H1 (cell line): ENCODE measurements around the gene PTPN9. TPM values are rescaled to one million over a fixed set of nuclear protein-coding genes. Genes with fewer than 3 reads are reported as not detected.

Experiments used
- CTCF ChIA-PET: fragments of 300-600 bp; sonication (Branson Sonifier 250); formaldehyde crosslinking; loops from one replicate; lab custom pipeline; 2021; ENCODE audit not compliant: partially characterized antibody; lab: Charles Lee
- POLR2A ChIA-PET: fragments of 300-600 bp; sonication (Branson Sonifier 250); formaldehyde crosslinking; loops from one replicate; lab custom pipeline; 2021; ENCODE audit warnings: inconsistent platforms; ENCODE audit not compliant: partially characterized antibody; lab: Charles Lee
- DNase-seq, 2 experiments: peaks; one replicate each; pipeline versions ENCODE4 v3.0.0 to v3.0.0-alpha.2; 2010 to 2022; ENCODE audit warnings: low spot score in 2 of 2, low read depth in 1 of 2, mixed read lengths in 1 of 2
- FAIRE-seq: peaks from 2 replicates; lab custom pipeline; 2011; peaks lifted over from hg19 to GRCh38; lab: Jason Lieb, UNC
- H2AFZ ChIP-seq: 2 replicates; pipeline ENCODE4 v1.8.1; 2012; ENCODE audit warnings: low read length, inconsistent platforms
- H2AK5ac ChIP-seq: 2 replicates; pipeline ENCODE4 v1.6.1; 2013; ENCODE audit warnings: low read depth, low read length
- H2BK120ac ChIP-seq: replicated peaks from 2 replicates; pipeline ENCODE3; 2013; ENCODE audit warnings: low read depth, low read length, inconsistent platforms
- H2BK12ac ChIP-seq: 2 replicates; pipeline ENCODE4 v1.6.1; 2013; ENCODE audit warnings: low read depth, low read length
- H2BK15ac ChIP-seq: 2 replicates; pipeline ENCODE4 v1.6.1; 2013; ENCODE audit warnings: low read length
- H2BK20ac ChIP-seq: 2 replicates; pipeline ENCODE4 v1.6.1; 2013; ENCODE audit warnings: low read length
- H2BK5ac ChIP-seq: 2 replicates; pipeline ENCODE4 v1.6.1; 2013; ENCODE audit warnings: low read depth, low read length
- H3K14ac ChIP-seq: 2 replicates; pipeline ENCODE4 v1.6.1; 2013; ENCODE audit warnings: inconsistent platforms; ENCODE audit not compliant: insufficient read length
- H3K18ac ChIP-seq: 2 replicates; pipeline ENCODE4 v1.6.1; 2013; ENCODE audit warnings: low read length; ENCODE audit errors: extremely low read depth
- H3K23ac ChIP-seq: 2 replicates; pipeline ENCODE4 v1.6.1; 2013; ENCODE audit warnings: inconsistent platforms; ENCODE audit not compliant: insufficient read length
- H3K23me2 ChIP-seq: 2 replicates; pipeline ENCODE4 v1.6.1; 2013; ENCODE audit warnings: low read depth, low read length
- H3K27ac ChIP-seq: 2 replicates; pipeline ENCODE4 v1.6.1; 2011; ENCODE audit warnings: low read depth, low read length, inconsistent platforms
- H3K27me3 ChIP-seq, 4 experiments: replicated peaks in 1 of 4; 1 replicate in 1 of 4; 2 replicates in 3 of 4; pipeline versions ENCODE4 v1.6.1 to v1.8.1; 2011 to 2013; ENCODE audit warnings: low read length in 3 of 4, mild to moderate bottlenecking in 3 of 4, inconsistent platforms in 2 of 4, mixed read lengths in 2 of 4, moderate library complexity in 1 of 4; ENCODE audit not compliant: control insufficient read depth in 3 of 4, insufficient read depth in 3 of 4; ENCODE audit errors: extremely low read depth in 1 of 4
- H3K36me3 ChIP-seq, 4 experiments: 2 replicates each; pipeline versions ENCODE4 v1.6.1 to v1.8.1; 2011 to 2013; ENCODE audit warnings: mild to moderate bottlenecking in 4 of 4, low read length in 3 of 4, moderate library complexity in 2 of 4, control low read depth in 1 of 4, inconsistent platforms in 1 of 4; ENCODE audit not compliant: insufficient read depth in 4 of 4, control insufficient read depth in 2 of 4
- H3K4ac ChIP-seq: replicated peaks from 2 replicates; pipeline ENCODE3; 2013; ENCODE audit warnings: low read length, low read depth, mixed read lengths, inconsistent platforms; ENCODE audit not compliant: insufficient read length
- H3K4me1 ChIP-seq, 4 experiments: replicated peaks in 1 of 4; 1 replicate in 1 of 4; 2 replicates in 3 of 4; pipeline versions ENCODE4 v1.6.1 to v1.8.1; 2011 to 2013; ENCODE audit warnings: low read length in 3 of 4, inconsistent platforms in 2 of 4, mixed read lengths in 1 of 4; ENCODE audit not compliant: insufficient read depth in 4 of 4, control insufficient read depth in 3 of 4
- H3K4me2 ChIP-seq, 2 experiments: 2 replicates each; pipeline versions ENCODE4 v1.6.1 to v1.8.1; 2011 to 2013; ENCODE audit warnings: low read depth in 2 of 2, low read length in 2 of 2, control low read depth in 1 of 2, inconsistent platforms in 1 of 2, mild to moderate bottlenecking in 1 of 2; ENCODE audit not compliant: insufficient read depth in 1 of 2
- H3K4me3 ChIP-seq, 4 experiments: fragments of 200-600, 300-600 bp in 1 of 4; sonication (generic), shearing (Covaris generic), sonication (Bioruptor Twin) in 1 of 4; 2 replicates each; pipeline versions ENCODE4 v1.5.1 to v1.8.1; 2011 to 2016; ENCODE audit warnings: low read length in 4 of 4, low read depth in 3 of 4, control low read depth in 2 of 4, inconsistent platforms in 2 of 4, mild to moderate bottlenecking in 2 of 4, mixed read lengths in 1 of 4, moderate library complexity in 1 of 4; ENCODE audit not compliant: insufficient read depth in 2 of 4; ENCODE audit errors: extremely low read depth in 1 of 4
- H3K56ac ChIP-seq: replicated peaks from 2 replicates; pipeline ENCODE3; 2013; ENCODE audit warnings: low read depth, mild to moderate bottlenecking, mixed read lengths, low read length, inconsistent platforms; ENCODE audit not compliant: insufficient read length
- H3K79me1 ChIP-seq: 2 replicates; pipeline ENCODE4 v1.6.1; 2013; ENCODE audit warnings: low read depth, low read length, control low read depth
- H3K79me2 ChIP-seq, 2 experiments: 2 replicates each; pipeline versions ENCODE4 v1.6.1 to v1.8.1; 2012 to 2013; ENCODE audit warnings: low read length in 2 of 2, mild to moderate bottlenecking in 2 of 2, inconsistent platforms in 1 of 2; ENCODE audit not compliant: insufficient read depth in 2 of 2, control insufficient read depth in 1 of 2
- H3K9ac ChIP-seq, 4 experiments: replicated peaks in 1 of 4; 1 replicate in 1 of 4; 2 replicates in 3 of 4; pipeline versions ENCODE4 v1.6.1 to v1.8.1; 2011 to 2013; ENCODE audit warnings: low read depth in 3 of 4, low read length in 3 of 4, control low read depth in 2 of 4, mild to moderate bottlenecking in 2 of 4, moderate library complexity in 2 of 4, inconsistent platforms in 1 of 4; ENCODE audit errors: extremely low read depth in 1 of 4
- H3K9me3 ChIP-seq, 2 experiments: 2 replicates each; pipeline versions ENCODE4 v1.6.1 to v1.8.1; 2012 to 2013; ENCODE audit warnings: mild to moderate bottlenecking in 2 of 2, moderate library complexity in 2 of 2, control low read depth in 1 of 2, inconsistent platforms in 1 of 2, low read depth in 1 of 2, low read length in 1 of 2, mixed read lengths in 1 of 2; ENCODE audit not compliant: insufficient read depth in 2 of 2
- H4K20me1 ChIP-seq, 2 experiments: replicated peaks in 1 of 2; 2 replicates each; pipeline versions ENCODE3 to v1.8.1; 2011 to 2013; ENCODE audit warnings: inconsistent platforms in 2 of 2, low read length in 2 of 2, mild to moderate bottlenecking in 1 of 2; ENCODE audit not compliant: insufficient read depth in 2 of 2, control insufficient read depth in 1 of 2
- H4K5ac ChIP-seq: 2 replicates; pipeline ENCODE4 v1.6.1; 2013; ENCODE audit warnings: low read length, low read depth, mixed read lengths, inconsistent platforms; ENCODE audit not compliant: insufficient read length
- H4K8ac ChIP-seq: 2 replicates; pipeline ENCODE4 v1.8.0; 2013; ENCODE audit warnings: mild to moderate bottlenecking, moderate library complexity, low read length, inconsistent platforms; ENCODE audit not compliant: insufficient read depth; ENCODE audit errors: extremely low read depth
- H4K91ac ChIP-seq: replicated peaks from 2 replicates; pipeline ENCODE3; 2013; ENCODE audit warnings: low read length, mixed read lengths, inconsistent platforms; ENCODE audit not compliant: insufficient read length
- BACH1 ChIP-seq: IDR thresholded peaks from 2 replicates; pipeline ENCODE4 v1.6.1; 2012; ENCODE audit warnings: low read length, improper control_type of control experiment
- CREB1 ChIP-seq: IDR thresholded peaks from 2 replicates; pipeline ENCODE4 v1.6.1; 2012; ENCODE audit warnings: inconsistent platforms
- HDAC2 ChIP-seq, 2 experiments: fragments of 300-600 bp in 1 of 2; sonication (generic) in 1 of 2; IDR thresholded peaks; 2 replicates each; pipeline ENCODE4 v1.6.1; 2011 to 2012; ENCODE audit warnings: low read depth in 2 of 2, low read length in 2 of 2, mild to moderate bottlenecking in 2 of 2, moderate library complexity in 2 of 2, borderline replicate concordance in 1 of 2, inconsistent platforms in 1 of 2
- JUND ChIP-seq: IDR thresholded peaks from 2 replicates; pipeline ENCODE4 v1.6.1; 2011; ENCODE audit warnings: mild to moderate bottlenecking, improper control_type of control experiment, low read length
- SP4 ChIP-seq: IDR thresholded peaks from 2 replicates; pipeline ENCODE4 v1.6.1; 2012; ENCODE audit warnings: low read length, inconsistent platforms
- WGBS, 2 experiments: shearing (Covaris generic) in 1 of 2; methylation state at CpG; one replicate each; pipeline versions ENCODE4 v1.1.6 to v1.1.7; 2013 to 2015; ENCODE audit warnings: low lambda C conversion rate in 2 of 2, mixed read lengths in 2 of 2, inconsistent platforms in 1 of 2, low coverage in 1 of 2, missing lambda C conversion rate in 1 of 2; ENCODE audit not compliant: insufficient replicate concordance in 2 of 2, insufficient coverage in 1 of 2, insufficient read length in 1 of 2; ENCODE audit errors: extremely low coverage in 1 of 2, missing lambda C conversion rate in 1 of 2; 5-methylcytosine and 5-hydroxymethylcytosine counted together
- polyA plus RNA-seq, 7 experiments: library from polyadenylated mRNA; depleted of rRNA in 3 of 7; stranded (reverse) in 5 of 7; unstranded in 2 of 7; fragments of >200 nt in 5 of 7; fragments of 200-250 nt in 2 of 7; gene quantifications; 1 replicate in 5 of 7; 2 replicates in 1 of 7; 4 replicates in 1 of 7; pipeline versions ENCODE4 v1.2.1 to v1.2.3, GENCODE V29; 2011 to 2013; ENCODE audit warnings: missing spikeins in 2 of 7, mixed read lengths in 2 of 7
- total RNA-seq: library from RNA; stranded (reverse); fragmentation: NEBNext Ultra II Directional; extraction: Animal tissue kit (Norgen Biotek cat#: 25700); gene quantifications from 2 replicates; pipeline ENCODE4 v1.2.1, GENCODE V29; 2021

The PTPN9 gene
- total and polyA plus RNA-seq, 2 of the 8 experiments (the other 6 are each of a cell fraction or from before 2014, with no cell fraction given) = 46.6 to 57.4 TPM

DNA sequence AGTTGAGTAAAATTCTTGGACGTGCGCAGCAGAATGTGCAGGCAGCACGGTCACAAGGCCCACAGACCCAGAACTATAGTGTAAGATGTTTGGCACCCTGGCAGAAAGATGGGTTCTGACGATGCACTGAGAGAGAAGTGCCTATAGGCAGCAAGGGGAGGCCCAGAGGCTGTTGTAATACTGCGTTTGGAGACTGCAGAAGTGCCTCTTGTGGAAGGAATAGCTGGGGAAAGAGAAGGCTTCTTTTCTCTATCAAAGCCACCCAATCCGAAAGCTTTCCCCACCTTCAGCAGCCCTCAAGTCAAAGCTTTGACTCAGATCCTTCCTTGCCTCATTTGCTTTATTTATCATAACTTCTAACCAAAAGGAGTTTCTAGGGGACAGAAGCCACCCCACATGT is 122.4 kb downstream of the PTPN9 start:
- H3K27me3 ChIP-seq = no peaks in the 10 kb centered on the region
- peaks cover 19% of the 10 kb centered on the region for H3K23me2 ChIP-seq
- no peak overlapping the region for H2BK15ac ChIP-seq
- H2AK5ac ChIP-seq = no peak overlapping the region
- H4K5ac ChIP-seq = no peak overlapping the region
- H2BK5ac ChIP-seq = no peak overlapping the region
- H3K36me3 ChIP-seq = no peaks in the 10 kb centered on the region
- TF ChIP-seq BACH1 = no peak
- no peak for TF ChIP-seq SP4
- TF ChIP-seq CREB1 = no peak
- TF ChIP-seq JUND = no peak
- TF ChIP-seq HDAC2 (IDR thresholded peaks at IDR 0.05; ENCODE audit: borderline replicate concordance in 1 of 2, low read depth in 2 of 2, low read length in 2 of 2) = no peak
- H2BK12ac ChIP-seq = no peak overlapping the region
- WGBS, 2 experiments = 81% methylated on average over 6 of the region's 6 CpGs; no CpG with 5 or more reads in 1 of the 2 experiments
- H3K4me1 ChIP-seq = peaks cover 1 to 12% (median 8%) of the 10 kb centered on the region in 4 experiments
- no peaks in the 10 kb centered on the region for H4K20me1 ChIP-seq
- H3K56ac ChIP-seq = no peak overlapping the region
- H3K14ac ChIP-seq = no peak overlapping the region
- H3K9ac ChIP-seq = peak overlapping the region in 1 of 4 experiments; percentile 22; a peak in 2 of 7 replicates
- H2AFZ ChIP-seq = no peak overlapping the region
- FAIRE-seq (no peak), DNase-seq (no peak)
- H3K9me3 ChIP-seq = no peaks in the 10 kb centered on the region; a peak in 1 of 4 replicates
- no peak overlapping the region for H3K27ac ChIP-seq
- no peak overlapping the region for H3K4ac ChIP-seq
- no peak overlapping the region for H3K23ac ChIP-seq
- H3K18ac ChIP-seq = no peak overlapping the region
- H4K91ac ChIP-seq = no peak overlapping the region
- H2BK120ac ChIP-seq = no peak overlapping the region
- no peak overlapping the region for H2BK20ac ChIP-seq
- peak overlapping the region; percentile 94 to 97 for H3K4me2 ChIP-seq
- H3K79me2 ChIP-seq = peaks cover 0 to 4% of the 10 kb centered on the region in 2 experiments; a peak in 2 of 4 replicates
- POLR2A ChIA-PET = interaction anchor here (0.9 to 4.9 kb wide), 6 partner anchors 8 to 186 kb away, joined by 3 to 61 read pairs (median 4); partner anchors contain the start of gene IMP3
- no peaks in the 10 kb centered on the region for H3K79me1 ChIP-seq
- CTCF ChIA-PET = interaction anchor here (0.6 to 1.0 kb wide), 2 partner anchors 45 to 114 kb away, joined by 3 read pairs; no protein-coding TSS in a partner anchor
- H4K8ac ChIP-seq = no peak overlapping the region
- peak overlapping the region in 1 of 4 experiments; percentile 88; a peak in 3 of 8 replicates for H3K4me3 ChIP-seq
